Measurements from ENCODE around the gene WNT9A. TPM values are rescaled to one million over a fixed set of nuclear protein-coding genes. Genes with fewer than 3 reads are reported as not detected.

Gene WNT9A
- total RNA-seq, 2 experiments from 2014 or later, result not detected

GRCh38 chr1:227924833-227925574 is 22.7 kb downstream of the WNT9A start:
- no peaks in the 10 kb centered on the region for H3K27me3 Mint-ChIP-seq (ENCODE audit: low read depth)
- DNase-seq (no peak), ATAC-seq (no peak)
- no peaks in the 10 kb centered on the region for H3K4me1 Mint-ChIP-seq (ENCODE audit: low read depth)
- H3K9me3 Mint-ChIP-seq (ENCODE audit: insufficient read depth), result no peaks in the 10 kb centered on the region
- ChIA-PET POLR2A (no interaction called here), CTCF (no interaction called here)
- H3K36me3 Mint-ChIP-seq (ENCODE audit: low read depth), result no peaks in the 10 kb centered on the region
- H3K27ac Mint-ChIP-seq, result no peak overlapping the region
- H3K4me3 Mint-ChIP-seq, result no peak overlapping the region

GRCh38 chr1:227924168-227924832 is 23.4 kb downstream of the WNT9A start:
- no peaks in the 10 kb centered on the region for H3K4me1 Mint-ChIP-seq (ENCODE audit: low read depth)
- ATAC-seq, result no peak
- no peaks in the 10 kb centered on the region for H3K9me3 Mint-ChIP-seq (ENCODE audit: insufficient read depth)
- DNase-seq, result no peak
- H3K36me3 Mint-ChIP-seq (ENCODE audit: low read depth), result no peaks in the 10 kb centered on the region
- ChIA-PET CTCF (no interaction called here), POLR2A (no interaction called here)
- H3K4me3 Mint-ChIP-seq, result no peak overlapping the region
- H3K27me3 Mint-ChIP-seq (ENCODE audit: low read depth), result no peaks in the 10 kb centered on the region
- no peak overlapping the region for H3K27ac Mint-ChIP-seq

- H3K36me3 Mint-ChIP-seq (ENCODE audit: low read depth), result no peaks in the 10 kb centered on the region
- H3K9me3 Mint-ChIP-seq (ENCODE audit: insufficient read depth), result no peaks in the 10 kb centered on the region
- DNase-seq (no peak), ATAC-seq (no peak)
- H3K27me3 Mint-ChIP-seq (ENCODE audit: low read depth), result no peaks in the 10 kb centered on the region
- ChIA-PET POLR2A (no interaction called here), CTCF (no interaction called here)
- H3K4me1 Mint-ChIP-seq (ENCODE audit: low read depth), result no peaks in the 10 kb centered on the region
- no peak overlapping the region for H3K4me3 Mint-ChIP-seq
- H3K27ac Mint-ChIP-seq, result no peak overlapping the region
These were observed 24.2 kb downstream of the WNT9A start for GRCh38 chr1:227923353-227924167.

- no peaks in the 10 kb centered on the region for H3K4me1 Mint-ChIP-seq (ENCODE audit: low read depth)
- no peaks in the 10 kb centered on the region for H3K36me3 Mint-ChIP-seq (ENCODE audit: low read depth)
- ATAC-seq, result no peak
- ChIA-PET CTCF (no interaction called here), POLR2A (no interaction called here)
- no peak overlapping the region for H3K27ac Mint-ChIP-seq
- H3K9me3 Mint-ChIP-seq (ENCODE audit: insufficient read depth), result no peaks in the 10 kb centered on the region
- no peak overlapping the region for H3K4me3 Mint-ChIP-seq
- DNase-seq, result no peak
- H3K27me3 Mint-ChIP-seq (ENCODE audit: low read depth), result no peaks in the 10 kb centered on the region
These were observed 25.0 kb downstream of the WNT9A start for GRCh38 chr1:227922501-227923352.

- ATAC-seq (no peak), DNase-seq (no peak)
- no peak overlapping the region for H3K4me3 Mint-ChIP-seq
- H3K4me1 Mint-ChIP-seq (ENCODE audit: low read depth), result no peaks in the 10 kb centered on the region
- no peak overlapping the region for H3K27ac Mint-ChIP-seq
- POLR2A ChIA-PET, result no interaction called here
- CTCF ChIA-PET, result no interaction called here
- no peaks in the 10 kb centered on the region for H3K9me3 Mint-ChIP-seq (ENCODE audit: insufficient read depth)
- no peaks in the 10 kb centered on the region for H3K27me3 Mint-ChIP-seq (ENCODE audit: low read depth)
- H3K36me3 Mint-ChIP-seq (ENCODE audit: low read depth), result no peaks in the 10 kb centered on the region
These were observed 26.1 kb downstream of the WNT9A start for GRCh38 chr1:227921461-227922185.

- H3K4me3 Mint-ChIP-seq, result no peak overlapping the region
- no peak overlapping the region for H3K27ac Mint-ChIP-seq
- H3K36me3 Mint-ChIP-seq (ENCODE audit: low read depth), result no peaks in the 10 kb centered on the region
- ChIA-PET POLR2A (no interaction called here), CTCF (no interaction called here)
- no peaks in the 10 kb centered on the region for H3K9me3 Mint-ChIP-seq (ENCODE audit: insufficient read depth)
- no peak for ATAC-seq
- H3K27me3 Mint-ChIP-seq (ENCODE audit: low read depth), result no peaks in the 10 kb centered on the region
- no peaks in the 10 kb centered on the region for H3K4me1 Mint-ChIP-seq (ENCODE audit: low read depth)
- DNase-seq, result no peak
These were observed 26.8 kb downstream of the WNT9A start for GRCh38 chr1:227920896-227921295.

GRCh38 chr1:227920426-227920825 is 27.3 kb downstream of the WNT9A start:
- ChIA-PET POLR2A (no interaction called here), CTCF (no interaction called here)
- DNase-seq (no peak), ATAC-seq (no peak)
- no peaks in the 10 kb centered on the region for H3K27me3 Mint-ChIP-seq (ENCODE audit: low read depth)
- H3K4me3 Mint-ChIP-seq, result no peak overlapping the region
- no peaks in the 10 kb centered on the region for H3K36me3 Mint-ChIP-seq (ENCODE audit: low read depth)
- no peaks in the 10 kb centered on the region for H3K4me1 Mint-ChIP-seq (ENCODE audit: low read depth)
- H3K9me3 Mint-ChIP-seq (ENCODE audit: insufficient read depth), result no peaks in the 10 kb centered on the region
- no peak overlapping the region for H3K27ac Mint-ChIP-seq

GRCh38 chr1:227919906-227920305 is 27.8 kb downstream of the WNT9A start:
- no peaks in the 10 kb centered on the region for H3K4me1 Mint-ChIP-seq (ENCODE audit: low read depth)
- H3K27ac Mint-ChIP-seq, result no peak overlapping the region
- no peaks in the 10 kb centered on the region for H3K36me3 Mint-ChIP-seq (ENCODE audit: low read depth)
- CTCF ChIA-PET, result no interaction called here
- no peaks in the 10 kb centered on the region for H3K9me3 Mint-ChIP-seq (ENCODE audit: insufficient read depth)
- ATAC-seq (no peak), DNase-seq (no peak)
- H3K27me3 Mint-ChIP-seq (ENCODE audit: low read depth), result no peaks in the 10 kb centered on the region
- H3K4me3 Mint-ChIP-seq, result no peak overlapping the region
- POLR2A ChIA-PET, result no interaction called here

- no peaks in the 10 kb centered on the region for H3K36me3 Mint-ChIP-seq (ENCODE audit: low read depth)
These were observed 29.0 kb downstream of the WNT9A start for GRCh38 chr1:227918736-227919135.

GRCh38 chr1:227918083-227918700 is 29.5 kb downstream of the WNT9A start:
- Mint-ChIP-seq H3K4me3 (no peak overlapping the region), H3K4me1 (ENCODE audit: low read depth) (no peaks in the 10 kb centered on the region), H3K27me3 (ENCODE audit: low read depth) (no peaks in the 10 kb centered on the region), H3K27ac (no peak overlapping the region), H3K9me3 (ENCODE audit: insufficient read depth) (no peaks in the 10 kb centered on the region), H3K36me3 (ENCODE audit: low read depth) (no peaks in the 10 kb centered on the region)
- ATAC-seq (no peak), DNase-seq (no peak)
- POLR2A ChIA-PET, result no interaction called here
- CTCF ChIA-PET, result no interaction called here

More at GRCh38 chr1:227918736-227919135, 29.0 kb downstream of the WNT9A start:
- Mint-ChIP-seq H3K4me1 (ENCODE audit: low read depth) (no peaks in the 10 kb centered on the region), H3K4me3 (no peak overlapping the region), H3K9me3 (ENCODE audit: insufficient read depth) (no peaks in the 10 kb centered on the region), H3K27ac (no peak overlapping the region), H3K27me3 (ENCODE audit: low read depth) (no peaks in the 10 kb centered on the region)
- POLR2A ChIA-PET, result no interaction called here
- CTCF ChIA-PET, result no interaction called here
- no peak for ATAC-seq
- DNase-seq, result no peak
